ENCODE measurements around the gene MGARP.
"Not testable (repeated sequence)": the region's sequence is repeated elsewhere in the genome, so short reads cannot be mapped to it uniquely, and the experiment has no call there.

Gene MGARP

DNA sequence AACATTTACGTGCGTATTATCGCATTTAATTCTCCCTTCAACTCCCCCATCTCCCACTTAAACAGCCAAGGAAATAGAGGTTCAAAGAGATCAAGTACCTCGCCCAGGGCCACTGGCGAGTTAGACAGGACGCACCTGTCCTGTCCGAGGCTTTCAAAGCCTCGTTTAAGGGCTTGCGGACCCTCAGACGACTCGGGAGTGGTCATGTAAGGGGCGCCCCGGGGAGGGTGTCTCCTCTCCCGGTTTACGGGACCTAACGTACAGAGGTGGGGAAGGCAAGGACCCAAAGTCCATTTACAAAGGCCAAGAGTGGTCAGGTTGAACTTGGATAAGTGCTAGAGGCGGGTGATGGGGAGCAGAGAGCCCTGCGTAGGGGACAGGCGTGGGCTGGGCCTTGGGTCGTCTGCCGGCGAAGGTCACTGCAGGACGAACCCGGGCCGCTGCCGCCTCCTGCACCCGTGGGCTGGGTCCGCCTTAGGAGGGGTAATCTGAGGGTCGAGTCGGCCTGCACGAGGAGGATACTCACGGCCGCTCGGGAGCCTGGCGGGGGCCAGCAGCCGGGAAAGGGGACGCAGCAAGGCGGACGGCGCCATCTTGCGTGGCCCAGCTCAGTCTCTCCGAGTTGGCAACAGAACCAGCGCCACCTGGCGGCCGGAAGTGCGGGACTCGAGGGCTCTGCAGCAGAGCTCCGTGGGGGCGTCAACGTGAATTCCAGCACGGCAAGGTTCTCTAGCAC lies 15.3 kb upstream of the MGARP start:
- DNase-seq = peak; percentile 69

DNA sequence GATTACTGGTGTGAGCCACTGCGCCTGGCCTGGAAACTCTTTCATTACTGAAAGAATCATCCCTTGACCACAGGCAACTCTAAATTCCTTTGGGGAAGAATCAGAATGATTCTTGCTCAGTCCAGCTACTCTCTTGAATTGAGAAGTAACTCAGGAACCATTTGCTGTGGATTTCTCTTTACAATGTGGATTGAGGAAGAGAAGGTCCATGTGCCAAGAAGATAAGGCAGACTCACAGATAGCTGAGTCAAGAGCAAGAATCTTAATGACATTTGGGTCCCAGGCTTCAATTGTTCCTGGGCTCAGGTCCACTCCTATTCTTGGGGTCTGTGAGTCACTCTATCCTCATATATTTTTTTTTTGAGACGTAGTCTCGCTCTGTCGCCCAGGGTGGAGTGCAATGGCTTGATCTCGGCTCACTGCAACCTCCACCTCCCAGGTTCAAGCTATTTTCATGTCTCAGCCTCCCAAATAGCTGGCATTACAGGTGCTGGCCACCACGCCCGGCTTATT lies 6.2 kb upstream of the MGARP start:
- DNase-seq = no peak

DNA sequence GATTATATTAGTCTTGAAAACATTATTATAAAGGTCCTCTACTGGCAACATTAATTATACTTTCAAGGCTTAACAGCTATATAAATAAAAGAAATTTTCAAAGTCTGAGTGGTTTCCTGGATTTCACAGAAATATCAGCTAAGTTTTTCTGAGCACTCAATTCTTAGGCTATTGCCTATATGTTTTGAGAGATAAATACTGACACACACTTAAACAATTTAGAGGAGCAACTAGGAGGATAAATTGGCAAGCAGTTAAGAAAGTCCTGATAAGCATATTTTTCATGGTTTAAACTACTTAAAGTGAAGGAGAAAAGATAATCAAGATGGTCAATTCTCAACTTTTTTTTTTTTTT lies 2.7 kb upstream of the MGARP start:
- DNase-seq = no peak

DNA sequence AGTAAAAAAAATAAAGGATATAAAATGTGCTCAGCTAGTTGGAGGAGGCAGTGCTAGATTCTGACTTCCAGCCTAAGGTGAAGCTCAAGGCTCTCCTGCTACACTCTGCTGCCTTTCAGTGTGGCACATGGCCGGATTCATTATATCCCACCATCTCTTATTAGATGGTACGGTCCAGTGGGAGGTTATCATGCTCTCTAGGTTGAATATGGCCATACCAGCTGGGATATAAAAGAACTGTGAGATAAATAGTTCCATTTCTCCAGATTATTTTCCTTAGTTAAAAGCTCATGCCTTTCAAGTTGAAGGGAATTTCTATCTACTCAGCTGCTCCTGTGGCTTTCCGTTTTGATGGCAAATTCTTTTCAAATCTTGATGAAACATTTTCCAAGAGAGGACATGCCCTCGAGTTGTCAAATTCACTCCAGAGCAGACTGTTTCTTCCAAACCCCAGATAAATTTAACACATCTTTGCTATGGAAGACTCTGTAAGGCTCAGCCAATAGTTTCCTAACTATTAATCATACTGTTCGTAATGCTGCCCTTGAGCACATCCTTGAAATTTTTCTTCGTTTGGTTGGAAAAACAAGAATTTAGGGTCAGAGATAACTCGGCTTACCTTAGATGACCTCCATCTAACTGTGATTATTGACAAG lies 2.2 kb upstream of the MGARP start:
- DNase-seq = no peak

DNA sequence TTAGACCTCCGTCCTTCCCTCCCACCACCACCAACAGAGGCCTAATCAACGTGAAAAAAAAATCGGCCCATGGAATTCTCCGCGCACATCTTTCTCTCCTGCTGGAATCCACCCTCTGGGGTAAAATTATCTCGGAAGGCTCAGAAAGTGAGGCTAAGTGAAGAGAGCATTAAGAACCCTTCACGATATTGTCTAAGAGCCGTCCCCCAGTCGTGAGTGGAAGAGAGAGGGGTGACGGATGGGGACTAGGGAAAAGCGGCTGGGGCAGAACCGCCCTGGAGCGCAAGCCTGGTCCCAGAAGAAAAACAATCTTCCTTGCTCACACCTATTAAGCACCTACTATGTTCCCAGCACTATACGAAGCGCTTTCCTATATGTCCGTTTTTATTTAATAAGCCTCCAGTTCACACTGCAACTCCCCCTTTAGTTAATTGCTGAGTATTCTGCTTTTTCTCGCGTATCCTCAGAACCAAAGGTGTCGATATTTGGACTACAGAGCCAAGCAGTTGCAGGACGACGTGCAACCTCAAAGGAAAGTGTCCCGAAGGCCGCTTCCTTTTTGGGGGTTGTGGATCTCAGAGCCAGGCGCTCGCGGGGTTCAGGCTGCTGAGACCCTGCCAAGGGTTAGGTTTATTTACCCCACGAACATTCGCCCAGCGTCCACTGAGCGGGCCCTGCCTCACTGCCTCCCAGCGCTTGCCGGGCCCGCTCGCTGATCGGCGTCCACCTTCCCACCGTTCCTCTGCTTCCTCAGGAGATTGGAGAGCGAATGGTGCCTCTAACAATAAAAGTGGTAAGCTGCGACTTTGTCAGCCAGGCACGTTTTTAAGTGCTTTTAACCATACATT lies 889 bp downstream of the MGARP start:
- no peak for DNase-seq

DNA sequence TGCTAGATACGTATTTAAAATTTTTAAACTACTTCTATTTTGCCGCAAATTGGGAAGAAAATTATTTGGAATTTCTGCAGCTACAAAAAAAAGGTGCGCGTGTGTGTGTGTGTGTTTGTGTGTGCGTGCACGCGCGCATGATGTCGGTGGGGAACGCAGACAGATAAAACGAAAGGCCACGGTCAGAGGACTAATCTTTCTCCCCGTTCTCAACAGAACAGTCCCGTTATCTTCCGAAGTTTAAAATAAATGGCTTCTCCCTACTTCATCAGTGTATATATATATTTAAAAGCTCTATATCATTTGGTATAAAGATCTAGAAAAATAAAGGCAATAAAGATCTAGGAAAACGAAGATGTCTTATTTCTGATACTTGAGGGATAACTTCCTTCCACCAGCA lies 1.5 kb downstream of the MGARP start:
- DNase-seq = no peak

DNA sequence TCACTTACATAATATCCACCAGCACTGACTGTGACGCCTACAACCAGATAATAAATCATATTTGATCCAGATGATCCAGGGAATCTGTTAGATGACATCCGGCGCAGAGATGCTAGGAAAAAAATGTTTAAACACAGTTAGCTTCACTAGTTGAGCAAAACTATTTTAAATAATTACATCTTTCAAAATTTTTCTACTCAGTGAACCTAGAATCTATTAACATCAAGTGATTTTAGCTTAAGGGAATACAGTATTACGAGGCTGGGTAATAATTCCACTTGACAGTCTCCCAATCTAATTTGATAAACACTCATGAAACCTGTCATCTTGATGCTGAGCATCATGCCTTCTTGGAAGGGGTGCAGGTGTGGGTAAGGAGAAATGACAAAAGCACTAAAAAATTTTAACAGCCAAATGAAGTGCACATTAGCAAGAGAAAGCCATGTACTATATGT lies 4.7 kb downstream of the MGARP start:
- no peak for DNase-seq

DNA sequence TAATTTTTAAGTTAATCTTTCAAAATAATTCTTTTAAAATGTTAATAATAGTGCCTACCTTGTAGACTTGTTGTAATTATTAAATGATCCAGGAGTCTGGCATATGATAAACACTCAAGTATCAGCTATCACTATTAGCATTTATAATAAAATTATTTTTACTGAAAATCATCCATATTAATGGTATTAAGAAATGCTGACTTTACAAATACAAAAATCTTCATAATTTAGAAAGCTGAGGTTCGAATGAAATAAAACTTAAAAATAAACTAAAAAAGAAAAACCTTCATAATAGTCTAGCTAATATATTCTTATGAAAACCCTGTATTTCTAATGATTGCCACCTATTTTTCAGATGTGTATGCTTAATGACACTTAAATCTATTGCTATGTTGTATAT lies 5.2 kb downstream of the MGARP start:
- no peak for DNase-seq

DNA sequence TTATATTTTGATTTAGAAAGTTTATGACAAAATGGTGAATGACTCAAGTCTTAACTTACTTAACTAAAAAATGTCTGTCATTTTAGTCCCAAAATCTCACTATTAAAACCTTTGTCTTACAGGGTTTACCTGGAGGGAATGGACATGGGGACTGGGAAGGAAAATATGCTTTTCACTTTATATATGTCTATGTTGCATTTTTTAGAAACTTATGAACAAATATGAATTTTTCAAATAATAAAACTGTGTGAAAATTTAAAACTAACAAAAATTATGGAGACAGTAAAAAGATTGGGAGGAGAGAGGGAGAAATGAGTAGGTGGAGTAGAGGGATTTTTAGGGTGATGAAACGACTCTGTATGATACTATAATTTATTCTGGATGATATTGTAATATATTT lies 6.2 kb downstream of the MGARP start:
- DNase-seq = no peak

DNA sequence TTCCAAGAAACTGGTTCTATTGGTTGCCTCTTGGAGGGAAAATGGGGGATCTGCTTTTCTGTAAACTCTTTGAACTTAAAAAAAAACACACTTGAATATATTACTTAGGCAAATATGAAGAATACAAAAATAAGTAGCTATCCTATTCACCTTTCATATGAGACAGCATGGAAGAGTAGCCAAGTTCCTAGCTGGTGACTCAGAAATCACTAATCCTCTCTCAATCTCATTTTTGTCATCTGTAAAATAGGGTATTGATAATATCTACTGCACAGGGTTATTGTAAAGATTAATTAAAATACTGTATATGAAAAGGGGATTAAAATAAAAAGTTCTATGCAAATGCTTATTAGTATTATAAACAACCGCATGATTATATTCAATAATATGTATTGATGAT lies 12.7 kb downstream of the MGARP start:
- no peak for DNase-seq

DNA sequence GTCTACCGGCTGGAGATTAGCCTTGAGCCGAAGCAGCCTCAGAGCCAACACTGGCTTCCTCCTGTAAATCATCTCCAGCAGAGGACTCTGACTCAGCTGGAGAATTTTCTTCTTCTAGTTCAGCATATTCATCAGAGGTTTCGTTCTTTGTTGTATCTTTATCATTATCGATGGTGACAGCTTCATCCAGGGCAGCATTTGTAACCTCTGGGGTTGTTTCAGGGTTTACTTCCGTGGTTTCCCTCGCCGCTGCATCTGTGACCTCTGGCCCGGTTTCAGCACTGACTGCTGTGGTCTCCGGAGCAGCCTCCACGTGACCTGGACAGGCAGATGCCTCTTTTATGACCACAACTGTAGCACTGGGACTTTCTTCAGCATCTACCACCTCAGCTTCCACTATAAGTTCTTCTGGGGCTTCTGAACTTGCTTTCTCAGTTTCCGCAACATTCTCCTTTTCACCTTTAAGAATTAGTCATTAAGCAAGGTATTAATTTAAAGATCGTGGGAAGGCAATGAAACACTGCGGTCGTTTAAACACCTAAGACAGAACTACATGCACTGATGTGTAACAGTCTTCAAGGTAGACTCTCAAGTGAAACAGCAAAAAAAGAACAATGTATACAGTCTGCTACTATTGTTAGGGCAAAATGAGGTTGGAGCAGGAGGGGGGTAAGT lies 13.3 kb downstream of the MGARP start:
- DNase-seq = no peak

DNA sequence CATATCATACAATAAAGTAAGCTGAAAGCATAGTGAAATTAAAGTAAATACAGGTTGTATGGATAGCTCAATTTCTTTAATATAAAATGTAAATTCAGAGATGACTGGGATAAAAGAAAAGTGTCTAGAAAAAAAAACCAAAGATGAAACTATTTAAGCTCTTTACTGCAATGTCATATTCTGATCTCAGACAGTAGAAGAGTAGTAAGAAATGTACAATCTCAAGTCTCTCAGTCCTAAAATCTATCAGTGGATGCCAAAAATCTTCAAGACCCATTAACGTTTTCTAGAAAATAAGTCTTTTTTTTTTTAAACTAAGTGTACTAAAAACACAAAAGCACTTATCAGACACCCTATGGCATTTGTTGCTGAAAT lies 13.8 kb downstream of the MGARP start:
- no peak for DNase-seq

DNA sequence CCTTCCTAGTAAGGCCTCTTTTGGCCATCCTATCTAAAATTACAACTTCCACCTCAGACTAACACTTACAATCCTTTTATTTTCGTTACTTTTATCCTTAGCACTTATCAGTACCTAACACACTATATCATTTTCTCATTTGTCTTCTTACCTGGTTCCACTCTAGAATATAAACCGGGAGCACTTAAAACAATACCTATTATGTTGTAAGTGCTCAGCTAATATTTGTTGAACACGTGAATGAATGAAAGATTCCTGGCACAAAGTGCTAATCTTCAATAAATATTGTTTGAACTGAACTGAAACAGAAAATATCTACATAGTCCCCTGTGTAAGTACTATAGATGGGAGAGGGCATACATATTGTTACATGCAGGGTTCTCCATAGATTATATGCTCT lies 14.4 kb downstream of the MGARP start:
- DNase-seq = no peak

DNA sequence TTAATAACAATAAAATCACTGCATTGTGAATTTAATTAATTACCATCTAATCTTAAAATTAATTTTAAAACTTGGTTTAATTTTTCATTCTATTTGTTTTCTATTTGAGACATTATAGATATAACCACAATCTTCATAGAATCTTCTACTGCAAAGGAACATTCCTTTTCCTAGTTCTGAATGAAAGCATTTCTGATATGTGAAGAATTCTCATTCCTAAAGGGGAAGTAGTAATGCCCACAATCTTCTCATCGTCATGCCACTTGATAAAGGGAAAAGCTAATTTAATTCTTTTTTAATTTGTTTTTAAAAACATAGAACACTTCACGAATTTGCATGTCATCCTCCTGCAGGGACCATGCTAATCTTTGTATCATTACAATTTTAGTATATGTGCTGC lies 23.7 kb downstream of the MGARP start:
- DNase-seq = no peak

DNA sequence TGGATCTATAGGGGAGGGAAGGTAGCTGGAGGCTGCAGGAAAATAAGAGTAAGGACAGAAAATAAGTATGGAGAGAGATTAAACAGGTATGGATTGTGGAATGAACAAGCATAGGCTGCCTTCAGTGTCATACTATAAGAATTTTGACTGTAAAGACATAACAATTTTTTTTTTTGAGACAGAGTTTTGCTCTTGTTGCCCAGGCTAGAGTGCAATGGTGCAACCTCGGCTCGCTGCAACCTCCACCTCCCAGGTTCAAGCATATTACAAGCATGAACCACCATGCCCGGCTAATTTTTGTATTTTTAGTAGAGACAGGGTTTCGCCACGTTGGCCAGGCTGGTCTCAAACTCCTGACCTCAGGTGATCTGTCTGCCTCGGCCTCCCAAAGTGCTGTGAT lies 24.4 kb downstream of the MGARP start:
- DNase-seq = not testable (repeated sequence)

DNA sequence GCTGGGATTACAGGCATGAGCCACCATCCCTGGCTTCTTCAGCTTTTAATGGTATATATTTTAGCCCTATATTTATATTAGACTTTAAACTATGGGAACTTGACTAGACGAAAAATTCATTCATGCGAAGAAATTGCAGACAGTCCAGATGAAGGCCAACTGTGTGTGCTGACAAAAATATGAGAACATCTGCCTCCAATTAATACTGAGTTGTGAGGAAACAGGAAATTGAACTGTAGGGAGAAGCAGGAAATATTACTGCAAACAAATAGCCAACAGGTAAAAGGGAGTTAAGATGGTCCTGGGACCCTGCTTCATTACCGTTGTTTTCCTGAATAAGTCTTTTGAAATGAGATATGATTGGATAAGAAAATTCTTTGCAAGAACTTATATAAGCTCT lies 26.3 kb downstream of the MGARP start:
- DNase-seq = no peak

DNA sequence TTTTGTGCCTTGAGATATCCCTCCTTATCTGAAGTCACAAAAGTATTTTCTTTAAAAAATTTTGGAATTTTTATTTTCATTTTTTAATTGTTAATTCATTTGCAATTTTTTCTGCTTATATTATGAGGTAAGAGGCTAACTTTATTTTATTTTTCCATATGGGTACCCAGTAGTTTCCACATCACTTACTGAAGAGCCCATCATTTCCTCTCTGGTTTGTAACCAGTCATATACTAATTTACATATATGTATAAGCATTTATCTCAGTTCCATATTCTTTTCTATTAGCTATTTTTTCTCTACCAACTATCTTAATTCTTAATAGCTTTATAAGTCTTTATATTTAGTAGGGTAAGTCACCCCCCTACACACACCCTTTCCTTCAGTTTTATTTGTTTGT lies 27.0 kb downstream of the MGARP start:
- no peak for DNase-seq

DNA sequence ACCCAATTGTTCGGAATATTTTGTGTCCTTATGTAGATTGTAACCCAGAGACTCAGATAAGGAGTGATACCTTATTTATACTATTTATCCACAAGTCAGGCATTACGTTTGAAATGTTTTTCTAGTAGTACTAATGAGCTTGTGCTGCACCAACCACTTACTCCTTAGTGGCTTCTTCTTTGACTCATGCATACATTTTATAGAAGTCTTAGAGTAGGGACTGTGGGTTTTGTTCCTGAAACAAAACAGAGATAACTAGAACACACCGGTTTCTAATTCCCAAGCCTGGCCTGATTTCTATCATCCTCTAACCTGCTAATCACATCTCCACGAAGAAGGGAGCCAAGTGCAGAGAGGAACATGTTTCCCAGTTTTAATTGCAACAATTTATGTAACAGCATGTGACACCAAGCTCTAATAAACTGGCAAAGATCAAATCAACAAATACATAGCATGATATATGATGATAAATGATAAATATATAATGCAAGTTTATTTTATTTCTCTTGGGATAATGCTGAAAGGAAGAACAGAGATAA lies 32.3 kb downstream of the MGARP start:
- no peak for DNase-seq

DNA sequence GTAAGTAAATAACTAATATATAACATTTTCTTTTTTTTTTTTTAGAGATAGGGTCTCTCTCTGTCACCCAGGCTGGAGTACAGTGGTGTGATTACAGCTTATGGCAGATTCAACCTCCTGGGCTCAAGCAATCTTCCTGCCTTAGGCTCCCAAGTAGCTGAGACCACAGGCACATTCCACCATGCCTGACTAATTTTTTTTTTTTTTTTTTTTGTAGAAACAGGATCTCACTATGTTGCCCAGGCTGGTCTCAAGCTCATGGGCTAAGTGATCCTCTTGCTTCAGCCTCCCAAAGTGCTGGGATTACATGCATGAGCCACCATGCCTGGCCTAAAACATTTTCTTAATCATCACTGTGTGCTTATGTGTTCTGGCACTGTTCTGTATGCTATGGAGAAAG lies 32.8 kb downstream of the MGARP start:
- no peak for DNase-seq

DNA sequence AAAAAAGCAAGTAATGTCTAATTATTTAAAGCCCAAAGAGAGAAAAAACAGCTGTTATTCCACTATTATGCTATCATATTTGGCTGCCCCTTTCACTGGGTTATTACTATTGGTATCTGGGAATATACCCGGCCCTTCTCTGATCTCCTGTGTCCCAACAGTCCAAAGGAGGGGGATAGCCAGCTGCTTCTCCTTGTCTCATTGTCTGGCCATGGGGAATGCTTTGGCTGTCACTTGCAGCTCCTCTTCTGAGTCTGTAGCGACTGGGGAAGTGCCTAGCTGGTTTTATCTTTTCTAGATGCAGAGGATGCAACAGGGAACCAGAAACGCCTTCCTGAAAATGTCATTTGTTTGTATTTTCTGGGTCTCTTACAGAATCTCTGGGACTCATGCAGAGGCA lies 33.9 kb downstream of the MGARP start:
- no peak for DNase-seq

DNA sequence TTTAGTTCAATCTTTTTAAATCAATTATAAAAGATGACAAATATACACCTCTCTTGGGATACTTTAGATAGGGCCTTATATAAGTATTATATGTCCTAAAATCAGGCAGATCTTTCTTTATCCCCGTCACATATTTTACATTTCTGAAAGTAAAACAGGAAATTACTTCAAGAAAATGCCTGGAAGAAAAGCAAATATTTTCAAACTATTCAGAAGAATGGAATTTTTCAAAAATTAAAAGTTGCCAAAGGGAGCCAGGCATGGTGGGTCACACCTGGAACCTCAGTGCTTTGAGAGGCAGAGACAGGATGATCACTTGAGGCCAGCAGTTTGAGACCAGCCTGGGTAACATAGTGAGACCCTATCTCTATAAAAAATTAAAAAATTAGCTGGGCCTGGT lies 34.4 kb downstream of the MGARP start:
- no peak for DNase-seq

DNA sequence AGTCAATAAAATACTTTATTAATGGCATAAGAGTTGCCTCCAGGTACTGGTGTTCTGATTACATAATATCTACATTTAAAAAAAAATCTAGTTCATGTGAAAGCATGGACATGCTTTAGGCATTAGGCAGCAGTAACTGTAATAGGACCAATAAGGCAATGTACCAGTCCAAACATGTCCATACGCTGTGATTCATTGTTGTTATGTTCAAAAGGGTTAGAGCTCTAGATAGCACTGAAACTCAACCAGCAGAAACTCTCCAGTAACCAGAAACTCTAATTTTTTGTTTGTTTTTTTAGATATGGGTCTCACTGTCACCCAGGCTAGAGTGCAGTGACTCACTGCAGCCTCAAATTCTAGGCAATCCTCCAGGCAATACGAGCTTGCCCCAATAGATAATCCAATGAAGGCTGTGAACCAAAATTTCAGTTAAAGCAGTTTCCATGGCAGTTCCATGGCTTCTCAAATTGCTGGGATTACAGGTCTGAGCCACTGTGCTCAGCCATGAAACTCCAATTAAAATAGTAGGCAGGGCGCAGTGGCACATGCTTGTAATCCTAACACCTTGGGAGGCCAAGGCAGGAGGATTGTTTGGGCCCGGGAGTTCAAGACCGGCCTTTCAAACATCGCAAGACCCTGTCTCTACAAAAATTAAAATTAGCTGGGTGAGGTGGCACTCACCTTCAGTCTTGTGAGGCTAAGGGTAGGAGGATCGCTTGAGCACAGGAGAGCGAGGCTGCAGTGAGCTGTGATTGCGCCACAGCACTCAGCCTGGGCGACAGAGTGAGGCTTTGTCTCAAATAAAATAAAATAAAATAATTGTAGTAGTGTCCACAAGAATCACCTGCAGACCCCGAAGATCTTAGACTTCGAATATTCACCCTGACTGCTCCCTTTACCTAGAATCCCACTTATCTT lies 36.3 kb downstream of the MGARP start:
- DNase-seq = no peak

Data from NCI-H2107 (cell line).